K562 (cell line): ENCODE results near the gene RPS19. TPM values are rescaled to one million over a fixed set of nuclear protein-coding genes. Genes with fewer than 3 reads are reported as not detected.

Experiments
- ATAC-seq: fragments of 200-7000 bp; cut with Tn5 transposase; 3 replicates; pipeline ENCODE4 v1.9.1; 2020; ENCODE audit warnings: moderate library complexity
- BruUV-seq: library from RNA; stranded (reverse); fragments of 400-500 nt; replicated peaks from 2 replicates; lab custom pipeline; 2021; lab: Mats Ljungman, UMichigan
- CTCF ChIA-PET: fragments of 300-600 bp; formaldehyde crosslinking; extraction: SDS; loops from one replicate; lab custom pipeline; 2021; ENCODE audit warnings: low intra/inter-chr PET ratio; lab: Yijun Ruan, JAX
- POLR2A ChIA-PET: fragments of 300-600, 350-650 bp; sonication (Branson Sonifier 250); formaldehyde crosslinking; extraction: SDS; loops from one replicate; lab custom pipeline; 2021; ENCODE audit warnings: antibody characterized with exemption, inconsistent platforms; lab: Yijun Ruan, JAX
- DNase-seq, 4 experiments: peaks; one replicate each; pipeline versions ENCODE4 v3.0.0 to v3.0.0-alpha.2; 2011 to 2018; ENCODE audit warnings: low spot score in 3 of 4, mixed read lengths in 3 of 4; ENCODE audit errors: extremely low read depth in 1 of 4
- FAIRE-seq: peaks from 2 replicates; lab custom pipeline; 2011; peaks lifted over from hg19 to GRCh38; lab: Jason Lieb, UNC
- H2AFZ ChIP-seq: 2 replicates; pipeline ENCODE4 v1.6.0; 2011; ENCODE audit warnings: low read depth, low read length, control low read depth, inconsistent platforms
- H3K27ac ChIP-seq: fragments of 200-600 bp; 3 replicates; pipeline ENCODE4 v1.8.0; 2011; ENCODE audit warnings: low read depth, mild to moderate bottlenecking, control low read depth, inconsistent platforms, low read length, moderate library complexity, mixed read lengths; ENCODE audit errors: extremely low read depth
- H3K27me3 ChIP-seq, 2 experiments: fragments of 300-600 bp in 1 of 2; 2 replicates in 1 of 2; 3 replicates in 1 of 2; pipeline versions ENCODE4 v1.6.0 to v1.8.0; 2011; ENCODE audit warnings: inconsistent platforms in 2 of 2, low read length in 2 of 2, mild to moderate bottlenecking in 1 of 2, mixed read lengths in 1 of 2, moderate library complexity in 1 of 2; ENCODE audit not compliant: control insufficient read depth in 2 of 2, insufficient read depth in 2 of 2
- H3K36me3 ChIP-seq: fragments of 300-600 bp; 3 replicates; pipeline ENCODE4 v1.8.0; 2011; ENCODE audit warnings: mild to moderate bottlenecking, low read length, inconsistent platforms; ENCODE audit not compliant: control insufficient read depth, insufficient read depth
- H3K4me1 ChIP-seq, 2 experiments: fragments of 200-600 bp in 1 of 2; replicated peaks in 1 of 2; 2 replicates in 1 of 2; 3 replicates in 1 of 2; pipeline versions ENCODE4 v1.5.1 to v1.8.0; 2011; ENCODE audit warnings: inconsistent platforms in 2 of 2, low read length in 2 of 2, mild to moderate bottlenecking in 1 of 2, mixed read lengths in 1 of 2, moderate library complexity in 1 of 2; ENCODE audit not compliant: control insufficient read depth in 2 of 2, insufficient read depth in 2 of 2
- H3K4me2 ChIP-seq: 2 replicates; pipeline ENCODE4 v1.6.1; 2011; ENCODE audit warnings: low read length, control low read depth, inconsistent platforms, mixed read lengths; ENCODE audit not compliant: insufficient read depth
- H3K4me3 ChIP-seq: fragments of 200-600 bp; sonication (generic), shearing (Covaris generic); 2 replicates; pipeline ENCODE4 v1.5.1; 2016; ENCODE audit warnings: control low read depth, inconsistent platforms
- H3K79me2 ChIP-seq: fragments of 200-600 bp; 3 replicates; pipeline ENCODE4 v1.8.0; 2011; ENCODE audit warnings: low read length, inconsistent platforms; ENCODE audit not compliant: control insufficient read depth, insufficient read depth
- H3K9ac ChIP-seq, 2 experiments: 2 replicates each; pipeline versions ENCODE4 v1.6.0 to v1.6.1; 2011; ENCODE audit warnings: low read depth in 2 of 2, low read length in 2 of 2, control low read depth in 1 of 2, inconsistent platforms in 1 of 2, mild to moderate bottlenecking in 1 of 2, mixed read lengths in 1 of 2; ENCODE audit not compliant: insufficient read depth in 1 of 2
- H3K9me1 ChIP-seq: one replicate; pipeline ENCODE4 v1.6.0; 2011; ENCODE audit warnings: inconsistent platforms, mild to moderate bottlenecking, low read length, moderate library complexity; ENCODE audit not compliant: control insufficient read depth, insufficient read depth
- H3K9me3 ChIP-seq: replicated peaks from 2 replicates; pipeline ENCODE4 v1.5.1; 2011; ENCODE audit warnings: low read depth, low read length, inconsistent platforms; ENCODE audit not compliant: control insufficient read depth, insufficient read depth
- H4K20me1 ChIP-seq: replicated peaks from 2 replicates; pipeline ENCODE4 v1.6.1; 2011; ENCODE audit warnings: low read length, inconsistent platforms, mixed read lengths; ENCODE audit not compliant: control insufficient read depth, insufficient read depth
- KLF13 ChIP-seq: fragments of 450-650 bp; IDR thresholded peaks from 2 replicates; pipeline ENCODE4 v1.6.1; 2016; ENCODE audit warnings: missing genetic modification characterization, low read depth, mild to moderate bottlenecking, missing compliant biosample characterization, moderate library complexity, borderline replicate concordance
- MXI1 ChIP-seq: IDR thresholded peaks from 2 replicates; pipeline ENCODE4 v1.6.1; 2011; ENCODE audit warnings: low read depth, mild to moderate bottlenecking, improper control_type of control experiment, low read length
- NUFIP1 ChIP-seq: fragments of 450-650 bp; IDR thresholded peaks from 2 replicates; pipeline ENCODE4 v1.6.1; 2018; ENCODE audit not compliant: partially characterized antibody
- POU5F1 ChIP-seq: fragments of 150-350 bp; IDR thresholded peaks from 2 replicates; pipeline ENCODE4 v1.6.1; 2014; ENCODE audit warnings: borderline replicate concordance, low read length, low read depth, mild to moderate bottlenecking; ENCODE audit not compliant: partially characterized antibody
- RBM17 ChIP-seq: fragments of 200-400 bp; formaldehyde crosslinking; IDR thresholded peaks from 2 replicates; pipeline ENCODE4 v1.6.1; 2017; ENCODE audit warnings: low read depth, mild to moderate bottlenecking, low read length, borderline replicate concordance
- SIRT6 ChIP-seq: IDR thresholded peaks from one replicate; pipeline ENCODE4 v1.6.1; 2012; ENCODE audit warnings: low read depth, mild to moderate bottlenecking, control low read depth, inconsistent platforms, low read length, moderate library complexity
- SP1 ChIP-seq: sonication (generic); formaldehyde crosslinking; IDR thresholded peaks from 2 replicates; pipeline ENCODE4 v1.8.1; 2022; ENCODE audit warnings: mild to moderate bottlenecking, missing genetic modification reagents
- STAT5B ChIP-seq: fragments of 250-450 bp; sonication (Bioruptor Pico); IDR thresholded peaks from 2 replicates; pipeline ENCODE4 v1.8.0; 2021; ENCODE audit warnings: mild to moderate bottlenecking, inconsistent platforms
- ZBTB8A ChIP-seq: fragments of 450-650 bp; IDR thresholded peaks from 2 replicates; pipeline ENCODE4 v1.6.1; 2018; ENCODE audit warnings: mild to moderate bottlenecking, moderate library complexity; ENCODE audit not compliant: partially characterized antibody
- ZNF699 ChIP-seq: fragments of 250-450 bp; sonication (Bioruptor Pico); IDR thresholded peaks from 2 replicates; pipeline ENCODE4 v1.8.0; 2021; ENCODE audit warnings: mild to moderate bottlenecking, moderate library complexity; ENCODE audit not compliant: insufficient replicate concordance
- ZNF830 ChIP-seq: fragments of 250-450 bp; sonication (Bioruptor Pico); IDR thresholded peaks from 2 replicates; pipeline ENCODE4 v1.5.0; 2021; ENCODE audit warnings: mild to moderate bottlenecking
- ZZZ3 ChIP-seq: fragments of 450-650 bp; IDR thresholded peaks from 2 replicates; pipeline ENCODE4 v1.6.1; 2016; ENCODE audit warnings: antibody characterized with exemption, mild to moderate bottlenecking, moderate library complexity
- WGBS: fragments of 100-300 bp; shearing (Covaris generic); methylation state at CpG from one replicate; pipeline ENCODE4 v1.1.6; 2016; ENCODE audit warnings: low coverage, mixed read lengths; ENCODE audit not compliant: insufficient coverage; ENCODE audit errors: missing lambda C conversion rate; 5-methylcytosine and 5-hydroxymethylcytosine counted together
- in situ Hi-C: fragments of 300-500 bp; cut with MboI; formaldehyde crosslinking; loops from 4 replicates; pipeline ENCODE4 v1.15.0; 2018; ENCODE audit warnings: inconsistent platforms, mixed read lengths
- intact Hi-C: fragments of 100-400 bp; cut with micrococcal nuclease; formaldehyde crosslinking; loops from 2 replicates; pipeline ENCODE4 v1.14.2; 2022
- polyA plus RNA-seq, 8 experiments: library from polyadenylated mRNA; depleted of rRNA in 4 of 8; stranded (reverse) in 5 of 8; unstranded in 3 of 8; fragments of >200 nt; fragmentation: Nextera tagmentation in 2 of 8; fragmentation: Illumina TruSeq in 1 of 8; extraction: Ambion mirVana in 2 of 8; extraction: Trizol in 1 of 8; gene quantifications; 2 replicates each; pipeline versions ENCODE4 v1.2.1 to v1.2.3, GENCODE V29; 2011 to 2014; ENCODE audit warnings: inconsistent platforms in 1 of 8, missing spikeins in 1 of 8
- total RNA-seq, 7 experiments: library from RNA; depleted of rRNA in 6 of 7; stranded (reverse); fragments of >200 nt in 6 of 7; fragmentation: Illumina TruSeq in 2 of 7; extraction: Trizol in 2 of 7; gene quantifications; 2 replicates each; pipeline versions ENCODE4 v1.2.1 to v1.2.3, GENCODE V29; 2011 to 2021; ENCODE audit warnings: low replicate concordance in 1 of 7

RPS19 gene
- total and polyA plus RNA-seq, 9 of the 15 experiments (the other 6 are each of a cell fraction or from before 2014, with no cell fraction given) = 1,964 to 3,408 (median 2,747) TPM

GRCh38 chr19:41882568-41883462 lies 22.8 kb downstream of the RPS19 start, which contains the start of gene ARHGEF1:
TSS of gene ARHGEF1 (plus strand) at chr19:41883184. CDS start at chr19:41888083, 4,899 bp downstream.
- in situ Hi-C loops (no loop called here), intact Hi-C loops (no loop called here)
- H3K4me1 ChIP-seq = peaks cover 31 to 71% of the 10 kb centered on the region in 2 experiments; a peak in 4 of 5 replicates
- CTCF ChIA-PET = interaction anchor here (0.7 kb wide), 1 partner anchor 1418 kb away, joined by 4 read pairs; no protein-coding TSS in a partner anchor
- H3K9me3 ChIP-seq = no peaks in the 10 kb centered on the region
- 16% methylated on average over 23 of the region's 80 CpGs for WGBS
- POLR2A ChIA-PET = interaction anchor here (0.6 to 1.1 kb wide), 4 partner anchors 10 to 162 kb away, joined by 3 to 4 read pairs (median 3); no protein-coding TSS in a partner anchor
- H3K27me3 ChIP-seq = no peaks in the 10 kb centered on the region
- DNase-seq (peak; percentile 62 to 93 (median 84)), FAIRE-seq (no peak), ATAC-seq (peak; percentile 45)
- peak within 1 kb of the TSS; percentile 89 for H3K4me2 ChIP-seq
- H3K9ac ChIP-seq = peak within 1 kb of the TSS; percentile 76 to 95
- H2AFZ ChIP-seq = peak within 1 kb of the TSS; percentile 81
- peak within 1 kb of the TSS; percentile 70 for H3K4me3 ChIP-seq
- BruUV-seq = no TSS peak
- peak within 1 kb of the TSS; percentile 78 for H3K27ac ChIP-seq
- peaks cover 14% of the 10 kb centered on the region; the same call in 1 of the 3 replicates for H3K36me3 ChIP-seq
- H3K9me1 ChIP-seq = no peaks in the 10 kb centered on the region
- peaks cover 40% of the 10 kb centered on the region for H3K79me2 ChIP-seq
- 0 out of 2 replicates have a peak, but pooled peaks cover 3% of the 10 kb centered on the region for H4K20me1 ChIP-seq
- TF ChIP-seq KLF13 (tag) = no peak
- no peak for TF ChIP-seq ZZZ3
- TF ChIP-seq ZBTB8A = no peak
- TF ChIP-seq SIRT6 = no peak
- no peak for TF ChIP-seq ZNF699 (CRISPR knock-in tag)
- no peak for TF ChIP-seq STAT5B
- TF ChIP-seq ZNF830 (CRISPR knock-in tag) = no peak
- no peak for TF ChIP-seq MXI1
- TF ChIP-seq SP1 (CRISPR knock-in tag) = no peak
- TF ChIP-seq RBM17 = no peak
- TF ChIP-seq NUFIP1 = no peak
- TF ChIP-seq POU5F1 = no peak
